ENCODE measurements around the gene PPM1A.

The PPM1A gene

DNA sequence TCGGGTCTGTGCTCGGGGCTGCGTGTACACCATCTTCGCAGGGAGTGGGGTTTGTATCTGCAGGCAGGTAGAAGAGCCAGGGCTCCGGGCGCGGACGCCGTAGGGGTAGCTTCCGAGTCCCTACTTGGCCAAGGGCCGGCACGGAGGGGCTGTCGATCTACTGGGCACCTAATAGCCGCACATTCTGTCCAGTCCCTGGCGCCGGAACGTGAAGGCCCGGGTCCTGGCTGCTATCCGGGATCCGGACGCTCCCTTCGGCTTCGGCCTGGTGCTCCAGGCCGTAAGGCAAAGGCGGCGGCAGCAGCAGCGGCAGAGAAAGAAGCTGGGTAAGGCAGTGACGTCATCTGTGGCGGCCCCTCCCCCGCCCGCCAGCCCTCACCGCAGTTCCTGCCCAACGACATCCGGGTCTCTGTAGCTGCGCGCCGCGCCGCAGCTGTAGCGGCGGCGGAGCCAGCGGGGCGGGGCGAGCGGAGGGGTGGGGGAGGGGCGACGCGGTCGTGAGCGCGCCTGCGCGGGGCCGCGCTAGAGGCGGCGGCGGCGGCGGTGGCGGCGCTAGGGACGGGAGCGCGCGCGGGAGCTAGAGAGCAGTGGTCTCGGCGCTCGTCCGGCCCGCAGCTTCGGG lies at the start of gene PPM1A:
TSS of gene PPM1A (plus strand) at position 525 of the 622 bp plus-strand sequence. CDS start 33,483 bp downstream, outside the sequence.
- DNase-seq (ENCODE audit: low read depth in 1 of 2, low spot score in 1 of 2): peak; percentile 97 to 98
- peak; percentile 64; the same call in 1 of the 2 replicates for TF ChIP-seq JUND (IDR thresholded peaks at IDR 0.05; ENCODE audit: low read depth)
- in situ Hi-C loops (cut with HindIII; ENCODE audit: low pct_unique_long_range_greater_than_20kb, low sequenced_read_pairs): no loop called here

GRCh38 chr14:60199321-60199720 lies 49.7 kb upstream of the PPM1A start:
- TF ChIP-seq JUND (IDR thresholded peaks at IDR 0.05; ENCODE audit: low read depth): no peak
- in situ Hi-C loops (cut with HindIII; ENCODE audit: low pct_unique_long_range_greater_than_20kb, low sequenced_read_pairs): no loop called here
- no peak for DNase-seq (ENCODE audit: low read depth in 1 of 2, low spot score in 1 of 2)

DNA sequence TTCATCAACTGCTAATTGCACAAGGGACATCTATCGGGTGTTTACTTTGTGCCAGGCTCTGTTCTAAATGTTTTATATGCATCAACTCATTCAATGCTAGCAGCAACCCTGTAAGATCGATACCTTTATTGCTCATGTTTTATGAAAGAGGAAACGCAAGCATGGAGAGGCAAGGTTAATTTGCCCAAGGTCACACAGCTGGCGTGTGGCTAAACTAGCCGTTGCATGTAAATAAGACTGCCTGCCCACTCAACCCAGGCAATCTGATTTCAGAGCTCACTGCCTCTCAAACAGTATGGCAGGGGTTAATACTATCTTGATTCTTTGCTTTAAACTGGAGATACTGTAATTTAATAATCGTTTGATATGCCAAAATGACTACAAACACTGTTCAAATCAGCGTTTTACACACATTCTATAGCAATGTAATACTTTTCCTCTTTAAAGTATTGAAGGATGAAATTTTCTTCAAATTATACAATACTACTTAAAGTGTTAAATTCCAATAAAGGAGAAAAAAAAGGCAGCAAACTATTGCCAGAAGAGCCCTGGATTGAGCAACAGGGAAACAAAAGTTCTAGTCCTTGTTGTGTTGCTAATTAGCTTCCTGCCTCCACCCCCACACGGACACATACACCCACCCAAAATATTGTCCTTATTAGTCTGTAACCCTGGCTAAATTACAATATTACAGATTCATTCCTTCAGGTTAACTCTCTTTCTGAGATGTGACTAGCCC lies 44.7 kb upstream of the PPM1A start:
- in situ Hi-C loops (cut with HindIII; ENCODE audit: low pct_unique_long_range_greater_than_20kb, low sequenced_read_pairs): no loop called here
- DNase-seq (ENCODE audit: low read depth in 1 of 2, low spot score in 1 of 2): no peak
- TF ChIP-seq JUND (IDR thresholded peaks at IDR 0.05; ENCODE audit: low read depth): no peak

DNA sequence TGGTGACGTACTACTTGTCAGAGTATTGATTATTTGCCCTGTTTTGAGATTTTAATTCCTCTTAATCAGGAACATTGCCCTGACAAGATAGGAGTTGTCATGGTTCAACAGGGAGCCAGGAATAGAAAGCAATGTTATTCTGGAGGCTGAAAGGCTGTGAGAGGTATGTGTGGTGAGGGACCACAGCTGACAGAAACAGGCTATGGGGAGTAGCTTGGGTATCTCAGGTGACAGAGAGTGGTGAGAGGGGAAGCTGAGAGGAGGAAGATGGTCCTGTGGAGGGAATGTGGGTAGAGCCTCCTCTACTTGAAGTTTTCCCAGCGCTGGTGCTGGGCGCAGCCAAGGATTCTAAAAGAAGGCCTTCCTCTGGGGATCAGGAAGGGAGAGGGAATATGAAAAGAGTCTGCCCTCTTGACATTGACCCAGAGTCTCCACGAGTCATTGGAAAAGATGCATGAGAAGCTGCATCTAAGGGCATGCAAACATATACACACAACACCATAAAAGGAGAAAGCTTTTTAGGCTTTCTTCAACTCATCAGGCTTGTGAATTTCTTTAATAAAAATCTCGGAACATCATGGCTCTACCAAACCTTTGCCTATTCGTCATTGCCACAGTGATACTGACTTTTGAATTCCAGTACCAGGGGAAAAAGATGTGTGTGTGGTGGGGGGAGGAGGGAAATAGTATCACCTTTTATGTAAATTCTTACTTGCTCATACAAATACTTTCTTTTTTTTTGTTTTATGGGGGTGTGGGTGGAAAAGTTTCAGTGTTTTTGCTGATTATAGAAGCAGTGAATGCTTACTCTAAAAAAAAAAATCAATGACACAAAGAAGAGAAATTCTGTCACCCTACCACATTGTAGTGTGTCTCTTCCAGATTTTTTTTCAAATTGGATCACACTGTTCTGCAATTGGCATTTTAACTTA lies 43.9 kb upstream of the PPM1A start:
- DNase-seq (ENCODE audit: low read depth in 1 of 2, low spot score in 1 of 2): no peak
- no peak for TF ChIP-seq JUND (IDR thresholded peaks at IDR 0.05; ENCODE audit: low read depth)
- in situ Hi-C loops (cut with HindIII; ENCODE audit: low pct_unique_long_range_greater_than_20kb, low sequenced_read_pairs): no loop called here

- TF ChIP-seq JUND (IDR thresholded peaks at IDR 0.05; ENCODE audit: low read depth): no peak
- in situ Hi-C loops (cut with HindIII; ENCODE audit: low pct_unique_long_range_greater_than_20kb, low sequenced_read_pairs): no loop called here
- no peak for DNase-seq (ENCODE audit: low read depth in 1 of 2, low spot score in 1 of 2)
Measured at GRCh38 chr14:60206249-60206670, 42.8 kb upstream of the PPM1A start.

DNA sequence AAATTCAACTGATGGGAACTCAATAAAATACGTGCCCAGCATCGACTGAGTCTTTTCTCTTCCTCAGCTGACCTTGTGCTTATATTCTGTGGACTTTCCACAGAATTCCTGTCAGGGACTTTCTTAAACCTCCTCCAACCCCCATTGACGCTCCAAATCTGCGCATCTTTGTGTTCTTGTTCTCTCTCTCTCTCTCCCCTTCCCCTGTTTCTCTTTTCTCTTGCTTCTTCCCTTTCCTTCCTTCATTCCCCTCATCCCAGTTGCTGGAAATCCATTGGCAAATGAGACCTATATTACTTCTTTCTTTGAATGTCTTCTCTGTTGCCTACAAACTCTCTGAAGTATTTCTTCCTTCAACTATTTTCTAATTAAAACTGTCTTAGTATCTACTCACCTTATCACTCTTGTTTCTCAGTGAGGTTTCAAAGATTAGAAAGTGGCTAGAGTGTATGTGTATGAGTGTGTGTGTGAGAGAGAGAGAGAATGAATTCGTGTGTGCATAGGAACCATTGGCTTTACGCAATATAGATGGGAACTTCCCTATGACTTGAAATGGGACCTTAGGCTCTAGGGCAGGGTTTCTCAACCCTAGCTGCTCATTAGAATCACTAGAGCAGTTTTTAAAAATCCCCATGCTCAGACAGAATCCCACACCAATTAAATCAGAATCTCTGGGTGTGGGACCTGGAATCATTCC lies 42.0 kb upstream of the PPM1A start:
- no peak for DNase-seq (ENCODE audit: low read depth in 1 of 2, low spot score in 1 of 2)
- TF ChIP-seq JUND (IDR thresholded peaks at IDR 0.05; ENCODE audit: low read depth): no peak
- in situ Hi-C loops (cut with HindIII; ENCODE audit: low pct_unique_long_range_greater_than_20kb, low sequenced_read_pairs): no loop called here

DNA sequence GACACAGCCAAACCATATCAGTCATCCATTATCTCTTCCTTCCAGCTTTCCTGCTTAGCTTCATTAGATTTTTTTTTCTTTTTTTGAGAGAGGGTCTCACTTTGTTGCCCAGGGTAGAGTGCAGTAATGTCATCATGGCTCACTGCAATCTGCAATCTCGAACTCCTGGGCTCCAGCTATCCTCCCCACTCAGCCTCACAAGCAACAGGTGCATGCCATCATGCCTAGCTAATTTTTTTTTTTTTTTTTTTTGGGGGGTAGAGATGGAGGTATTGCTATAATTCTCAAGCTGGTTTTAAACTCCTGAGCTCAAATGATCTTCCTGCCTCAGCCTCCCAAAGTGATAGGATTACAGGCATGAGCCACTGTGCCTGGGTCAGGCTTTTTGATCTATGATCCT lies 38.3 kb upstream of the PPM1A start:
- DNase-seq (ENCODE audit: low read depth in 1 of 2, low spot score in 1 of 2): no peak
- no peak for TF ChIP-seq JUND (IDR thresholded peaks at IDR 0.05; ENCODE audit: low read depth)
- in situ Hi-C loops (cut with HindIII; ENCODE audit: low pct_unique_long_range_greater_than_20kb, low sequenced_read_pairs): no loop called here

GRCh38 chr14:60211153-60211552 lies 37.9 kb upstream of the PPM1A start:
- TF ChIP-seq JUND (IDR thresholded peaks at IDR 0.05; ENCODE audit: low read depth): no peak
- DNase-seq (ENCODE audit: low read depth in 1 of 2, low spot score in 1 of 2): no peak
- in situ Hi-C loops (cut with HindIII; ENCODE audit: low pct_unique_long_range_greater_than_20kb, low sequenced_read_pairs): no loop called here

GRCh38 chr14:60212503-60213371 lies 36.3 kb upstream of the PPM1A start:
- TF ChIP-seq JUND (IDR thresholded peaks at IDR 0.05; ENCODE audit: low read depth): no peak
- no peak for DNase-seq (ENCODE audit: low read depth in 1 of 2, low spot score in 1 of 2)
- in situ Hi-C loops (cut with HindIII; ENCODE audit: low pct_unique_long_range_greater_than_20kb, low sequenced_read_pairs): no loop called here

- TF ChIP-seq JUND (IDR thresholded peaks at IDR 0.05; ENCODE audit: low read depth): no peak
- in situ Hi-C loops (cut with HindIII; ENCODE audit: low pct_unique_long_range_greater_than_20kb, low sequenced_read_pairs): no loop called here
- DNase-seq (ENCODE audit: low read depth in 1 of 2, low spot score in 1 of 2): no peak
Measured at GRCh38 chr14:60214003-60214402, 35.0 kb upstream of the PPM1A start.

GRCh38 chr14:60214415-60215126 lies 34.5 kb upstream of the PPM1A start:
- no peak for DNase-seq (ENCODE audit: low read depth in 1 of 2, low spot score in 1 of 2)
- no peak for TF ChIP-seq JUND (IDR thresholded peaks at IDR 0.05; ENCODE audit: low read depth)
- in situ Hi-C loops (cut with HindIII; ENCODE audit: low pct_unique_long_range_greater_than_20kb, low sequenced_read_pairs): no loop called here
